Mammary epithelial cell (primary cell): ENCODE measurements around the gene NODAL.

Experiments used
- EZH2 ChIP-seq: IDR thresholded peaks from 2 replicates; pipeline ENCODE4 v1.6.1; 2012; ENCODE audit warnings: low read length, inconsistent platforms, borderline replicate concordance
- TF ChIP-seq, protein P1 (sequence below), 2 donors: IDR thresholded peaks in 1 of 2; conservative IDR thresholded peaks in 1 of 2; 2 replicates each; pipeline ENCODE4 v1.5.1; 2011 to 2012; ENCODE audit warnings: inconsistent platforms in 2 of 2, low read length in 2 of 2, mild to moderate bottlenecking in 2 of 2, control low read depth in 1 of 2, low read depth in 1 of 2; ENCODE audit not compliant: insufficient read depth in 1 of 2; ENCODE audit errors: extremely low read depth in 1 of 2

DNA sequence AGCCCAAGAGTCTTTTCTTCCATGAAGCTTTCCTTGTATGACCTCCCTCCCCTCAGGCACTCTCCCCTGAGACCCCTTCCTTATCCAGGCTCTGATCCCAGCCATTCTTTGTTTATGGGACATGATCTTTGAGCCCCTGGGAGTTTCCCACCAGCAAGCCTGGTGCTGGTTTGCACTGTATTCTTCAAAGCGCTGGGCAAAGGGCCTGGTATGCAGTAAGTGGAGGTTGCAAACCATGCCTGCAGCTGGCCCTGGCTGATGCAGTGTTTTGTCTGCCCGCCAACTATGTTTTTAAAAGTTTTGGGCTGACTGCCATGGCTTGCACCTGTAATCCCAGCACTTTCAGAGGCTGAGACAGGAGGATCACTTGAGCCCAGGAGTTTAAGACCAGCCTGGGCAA, 6.8 kb upstream of the NODAL start:
- no peak for TF ChIP-seq EZH2
- TF ChIP-seq, protein P1, sequence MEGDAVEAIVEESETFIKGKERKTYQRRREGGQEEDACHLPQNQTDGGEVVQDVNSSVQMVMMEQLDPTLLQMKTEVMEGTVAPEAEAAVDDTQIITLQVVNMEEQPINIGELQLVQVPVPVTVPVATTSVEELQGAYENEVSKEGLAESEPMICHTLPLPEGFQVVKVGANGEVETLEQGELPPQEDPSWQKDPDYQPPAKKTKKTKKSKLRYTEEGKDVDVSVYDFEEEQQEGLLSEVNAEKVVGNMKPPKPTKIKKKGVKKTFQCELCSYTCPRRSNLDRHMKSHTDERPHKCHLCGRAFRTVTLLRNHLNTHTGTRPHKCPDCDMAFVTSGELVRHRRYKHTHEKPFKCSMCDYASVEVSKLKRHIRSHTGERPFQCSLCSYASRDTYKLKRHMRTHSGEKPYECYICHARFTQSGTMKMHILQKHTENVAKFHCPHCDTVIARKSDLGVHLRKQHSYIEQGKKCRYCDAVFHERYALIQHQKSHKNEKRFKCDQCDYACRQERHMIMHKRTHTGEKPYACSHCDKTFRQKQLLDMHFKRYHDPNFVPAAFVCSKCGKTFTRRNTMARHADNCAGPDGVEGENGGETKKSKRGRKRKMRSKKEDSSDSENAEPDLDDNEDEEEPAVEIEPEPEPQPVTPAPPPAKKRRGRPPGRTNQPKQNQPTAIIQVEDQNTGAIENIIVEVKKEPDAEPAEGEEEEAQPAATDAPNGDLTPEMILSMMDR (conservative IDR thresholded peaks at IDR 0.05 in 1 of 2, IDR thresholded peaks at IDR 0.05 in 1 of 2; ENCODE audit: extremely low read depth in 1 of 2, insufficient read depth in 1 of 2, low read depth in 1 of 2, low read length in 2 of 2): no peak
